Measurements from ENCODE around the gene MLNR.

DNA sequence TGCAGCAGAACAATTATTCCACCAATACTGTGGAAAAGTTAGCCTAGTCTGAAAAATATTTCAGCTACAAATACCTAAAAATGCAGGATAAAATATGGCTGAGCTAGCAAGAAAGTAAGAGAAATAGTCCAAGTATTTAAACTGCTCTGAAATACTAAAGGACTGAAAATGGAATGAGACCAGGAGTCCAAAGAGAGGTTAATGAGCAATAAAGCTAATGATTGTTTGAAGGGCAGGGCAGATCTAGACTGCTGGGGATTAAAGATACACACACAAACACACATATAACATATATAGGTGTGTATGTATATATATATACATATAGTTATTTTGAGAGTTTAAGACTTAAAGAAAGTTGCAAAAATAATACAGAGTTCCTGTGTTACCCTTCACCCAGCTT, 25.0 kb downstream of the MLNR start:
- TF ChIP-seq POLR2A (IDR thresholded peaks at IDR 0.05) = no peak
- TF ChIP-seq, protein P1, sequence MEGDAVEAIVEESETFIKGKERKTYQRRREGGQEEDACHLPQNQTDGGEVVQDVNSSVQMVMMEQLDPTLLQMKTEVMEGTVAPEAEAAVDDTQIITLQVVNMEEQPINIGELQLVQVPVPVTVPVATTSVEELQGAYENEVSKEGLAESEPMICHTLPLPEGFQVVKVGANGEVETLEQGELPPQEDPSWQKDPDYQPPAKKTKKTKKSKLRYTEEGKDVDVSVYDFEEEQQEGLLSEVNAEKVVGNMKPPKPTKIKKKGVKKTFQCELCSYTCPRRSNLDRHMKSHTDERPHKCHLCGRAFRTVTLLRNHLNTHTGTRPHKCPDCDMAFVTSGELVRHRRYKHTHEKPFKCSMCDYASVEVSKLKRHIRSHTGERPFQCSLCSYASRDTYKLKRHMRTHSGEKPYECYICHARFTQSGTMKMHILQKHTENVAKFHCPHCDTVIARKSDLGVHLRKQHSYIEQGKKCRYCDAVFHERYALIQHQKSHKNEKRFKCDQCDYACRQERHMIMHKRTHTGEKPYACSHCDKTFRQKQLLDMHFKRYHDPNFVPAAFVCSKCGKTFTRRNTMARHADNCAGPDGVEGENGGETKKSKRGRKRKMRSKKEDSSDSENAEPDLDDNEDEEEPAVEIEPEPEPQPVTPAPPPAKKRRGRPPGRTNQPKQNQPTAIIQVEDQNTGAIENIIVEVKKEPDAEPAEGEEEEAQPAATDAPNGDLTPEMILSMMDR (IDR thresholded peaks at IDR 0.05) = no peak

Measured in heart left ventricle (tissue), 13 donors.